BLaER1 treated with 17β-estradiol and CSF1 and Interleukin-3, amounts not matched to agents 10 nM and 100 nM (cell line): ENCODE results near the gene CTTN.
"Not testable (repeated sequence)": the region's sequence is repeated elsewhere in the genome, so short reads cannot be mapped to it uniquely, and the experiment has no call there.

Experiments
- H3K27ac ChIP-seq, 11 experiments: shearing (Covaris generic); formaldehyde crosslinking; 2 replicates each; pipeline ENCODE4 v1.8.1; 2022
- H3K27me3 ChIP-seq, 11 experiments: shearing (Covaris generic); formaldehyde crosslinking; 2 replicates each; pipeline ENCODE4 v1.8.1; 2022
- H3K36me3 ChIP-seq, 11 experiments: shearing (Covaris generic); formaldehyde crosslinking; 2 replicates each; pipeline ENCODE4 v1.8.1; 2022
- H3K4me1 ChIP-seq, 10 experiments: shearing (Covaris generic); formaldehyde crosslinking; 2 replicates each; pipeline ENCODE4 v1.8.1; 2022
- H3K4me2 ChIP-seq, 11 experiments: shearing (Covaris generic); formaldehyde crosslinking; 2 replicates each; pipeline ENCODE4 v1.8.1; 2022
- H3K4me3 ChIP-seq, 10 experiments: shearing (Covaris generic); formaldehyde crosslinking; 2 replicates each; pipeline ENCODE4 v1.8.1; 2022
- H3K9ac ChIP-seq, 11 experiments: shearing (Covaris generic); formaldehyde crosslinking; 2 replicates each; pipeline ENCODE4 v1.8.1; 2022
- H3K9me3 ChIP-seq, 11 experiments: shearing (Covaris generic); formaldehyde crosslinking; replicated peaks in 1 of 11; 2 replicates each; pipeline ENCODE4 v1.8.1; 2022
- H4K20me1 ChIP-seq, 11 experiments: shearing (Covaris generic); formaldehyde crosslinking; 2 replicates each; pipeline ENCODE4 v1.8.1; 2022
- Cebpa-rat ChIP-seq, 11 experiments: shearing (Covaris generic); IDR thresholded peaks; 2 replicates each; pipeline ENCODE4 v1.8.1; 2022

The CTTN gene

GRCh38 chr11:70384566-70385152 lies 13.7 kb upstream of the CTTN start:
- TF ChIP-seq Cebpa-rat (IDR thresholded peaks at IDR 0.05), result no peak
- H3K36me3 ChIP-seq, result peaks cover 48 to 65% (median 55%) of the 10 kb centered on the region in 11 experiments
- peaks cover 0 to 14% (median 0%) of the 10 kb centered on the region in 11 experiments; a peak in 4 of 22 replicates for H3K27me3 ChIP-seq
- H3K4me3 ChIP-seq, result no peak overlapping the region
- no peaks in the 10 kb centered on the region for H3K9me3 ChIP-seq
- no peak overlapping the region for H3K9ac ChIP-seq
- peaks cover 0 to 72% (median 21%) of the 10 kb centered on the region in 11 experiments; a peak in 15 of 22 replicates for H4K20me1 ChIP-seq
- H3K27ac ChIP-seq, result no peak overlapping the region
- peaks cover 0 to 7% (median 0%) of the 10 kb centered on the region in 10 experiments; a peak in 2 of 20 replicates for H3K4me1 ChIP-seq
- no peak overlapping the region for H3K4me2 ChIP-seq

- Histone ChIP-seq H3K36me3 (peaks cover 20 to 36% (median 27%) of the 10 kb centered on the region in 11 experiments), H4K20me1 (peaks cover 0 to 53% (median 11%) of the 10 kb centered on the region in 11 experiments; a peak in 13 of 22 replicates), H3K4me3 (no peak overlapping the region), H3K4me2 (no peak overlapping the region), H3K4me1 (peaks cover 0 to 7% (median 0%) of the 10 kb centered on the region in 10 experiments; a peak in 2 of 20 replicates), H3K9ac (no peak overlapping the region), H3K27ac (no peak overlapping the region), H3K9me3 (no peaks in the 10 kb centered on the region), H3K27me3 (peaks cover 0 to 35% (median 0%) of the 10 kb centered on the region in 11 experiments; a peak in 4 of 22 replicates)
- TF ChIP-seq Cebpa-rat (IDR thresholded peaks at IDR 0.05), result no peak
Observed at GRCh38 chr11:70387564-70387963, 10.8 kb upstream of the CTTN start.

- no peak overlapping the region for H3K27ac ChIP-seq
Observed at GRCh38 chr11:70389201-70389600, 9.1 kb upstream of the CTTN start.

GRCh38 chr11:70390882-70391281 lies 7.4 kb upstream of the CTTN start:
- not testable (repeated sequence) for H3K36me3 ChIP-seq, H3K27ac ChIP-seq, H3K4me1 ChIP-seq, H3K4me3 ChIP-seq, H3K4me2 ChIP-seq, H3K9ac ChIP-seq, H3K9me3 ChIP-seq
- Histone ChIP-seq H4K20me1 (peaks cover 0 to 61% (median 0%) of the 10 kb centered on the region in 11 experiments; a peak in 7 of 22 replicates), H3K27me3 (peaks cover 0 to 68% (median 6%) of the 10 kb centered on the region in 11 experiments; a peak in 13 of 22 replicates)

More at GRCh38 chr11:70389201-70389600, 9.1 kb upstream of the CTTN start:
- Histone ChIP-seq H3K36me3 (peaks cover 8 to 22% (median 17%) of the 10 kb centered on the region in 11 experiments), H4K20me1 (peaks cover 0 to 56% (median 9%) of the 10 kb centered on the region in 11 experiments; a peak in 13 of 22 replicates), H3K9ac (no peak overlapping the region), H3K4me1 (no peaks in the 10 kb centered on the region), H3K4me2 (no peak overlapping the region), H3K9me3 (no peaks in the 10 kb centered on the region), H3K4me3 (no peak overlapping the region), H3K27me3 (peaks cover 0 to 52% (median 3%) of the 10 kb centered on the region in 11 experiments; a peak in 10 of 22 replicates)
- TF ChIP-seq Cebpa-rat (IDR thresholded peaks at IDR 0.05), result no peak

GRCh38 chr11:70394211-70394950 lies 3.9 kb upstream of the CTTN start:
- H4K20me1 ChIP-seq, result peaks cover 8 to 78% (median 22%) of the 10 kb centered on the region in 11 experiments; a peak in 18 of 22 replicates
- no peaks in the 10 kb centered on the region for H3K9me3 ChIP-seq
- no peaks in the 10 kb centered on the region for H3K36me3 ChIP-seq
- H3K9ac ChIP-seq, result no peak overlapping the region
- no peak overlapping the region for H3K27ac ChIP-seq
- H3K4me2 ChIP-seq, result no peak overlapping the region
- H3K27me3 ChIP-seq, result peaks cover 27 to 91% (median 36%) of the 10 kb centered on the region in 11 experiments
- H3K4me1 ChIP-seq, result peaks cover 24 to 29% (median 27%) of the 10 kb centered on the region in 10 experiments
- H3K4me3 ChIP-seq, result no peak overlapping the region
- TF ChIP-seq Cebpa-rat (IDR thresholded peaks at IDR 0.05), result no peak

- peak overlapping the region in 3 of 11 experiments; percentile 29 to 51 (median 43); a peak in 3 of 22 replicates for H3K27ac ChIP-seq
- peak overlapping the region; percentile 48 to 68 (median 55); a peak in 19 of 20 replicates for H3K4me3 ChIP-seq
- H3K9ac ChIP-seq, result peak overlapping the region in 7 of 11 experiments; percentile 32 to 57 (median 55); a peak in 8 of 22 replicates
- peaks cover 31 to 40% (median 35%) of the 10 kb centered on the region in 10 experiments for H3K4me1 ChIP-seq
- no peaks in the 10 kb centered on the region for H3K9me3 ChIP-seq
- H3K4me2 ChIP-seq, result peak overlapping the region; percentile 81 to 99 (median 96)
- H3K36me3 ChIP-seq, result no peaks in the 10 kb centered on the region
- TF ChIP-seq Cebpa-rat (IDR thresholded peaks at IDR 0.05), result no peak
- H4K20me1 ChIP-seq, result peaks cover 13 to 94% (median 38%) of the 10 kb centered on the region in 11 experiments; a peak in 19 of 22 replicates
- peaks cover 56 to 95% (median 67%) of the 10 kb centered on the region in 11 experiments for H3K27me3 ChIP-seq
Observed at GRCh38 chr11:70397336-70397982, 870 bp upstream of the CTTN start.

- Histone ChIP-seq H3K4me2 (peak overlapping the region; percentile 81 to 99 (median 96)), H3K9me3 (no peaks in the 10 kb centered on the region), H3K4me3 (peak overlapping the region in 9 of 10 experiments; percentile 48 to 68 (median 55); a peak in 12 of 20 replicates), H3K27me3 (peaks cover 60 to 98% (median 80%) of the 10 kb centered on the region in 11 experiments), H3K36me3 (no peaks in the 10 kb centered on the region), H3K4me1 (peaks cover 31 to 40% (median 35%) of the 10 kb centered on the region in 10 experiments), H3K27ac (peak overlapping the region in 3 of 11 experiments; percentile 16 to 51 (median 37); a peak in 2 of 22 replicates), H3K9ac (peak overlapping the region in 3 of 11 experiments; percentile 33 to 57 (median 42); a peak in 3 of 22 replicates), H4K20me1 (peaks cover 13 to 89% (median 38%) of the 10 kb centered on the region in 11 experiments; a peak in 19 of 22 replicates)
- TF ChIP-seq Cebpa-rat (IDR thresholded peaks at IDR 0.05), result no peak
Observed at GRCh38 chr11:70398834-70399680, 728 bp downstream of the CTTN start.

- peaks cover 31 to 40% (median 35%) of the 10 kb centered on the region in 10 experiments for H3K4me1 ChIP-seq
- H3K4me3 ChIP-seq, result no peak overlapping the region
- peaks cover 60 to 98% (median 85%) of the 10 kb centered on the region in 11 experiments for H3K27me3 ChIP-seq
- no peak for TF ChIP-seq Cebpa-rat (IDR thresholded peaks at IDR 0.05)
- peak overlapping the region; percentile 81 to 99 (median 96) for H3K4me2 ChIP-seq
- peak overlapping the region in 2 of 11 experiments; percentile 16 to 37; a peak in 2 of 22 replicates for H3K27ac ChIP-seq
- H4K20me1 ChIP-seq, result peaks cover 13 to 87% (median 36%) of the 10 kb centered on the region in 11 experiments; a peak in 19 of 22 replicates
- no peaks in the 10 kb centered on the region for H3K36me3 ChIP-seq
- no peak overlapping the region for H3K9ac ChIP-seq
- no peaks in the 10 kb centered on the region for H3K9me3 ChIP-seq
Observed at GRCh38 chr11:70399681-70400112, 1.4 kb downstream of the CTTN start.
